Epidermal melanocyte (primary cell): ENCODE data around the gene IRGQ.

Experiments
- DNase-seq: peaks from one replicate; pipeline ENCODE4 v3.0.0; 2011; ENCODE audit warnings: low spot score; ENCODE audit not compliant: insufficient read length

The IRGQ gene

GRCh38 chr19:43545276-43545675 lies 50.7 kb downstream of the IRGQ start:
- no peak for DNase-seq

GRCh38 chr19:43544077-43544476 lies 51.9 kb downstream of the IRGQ start:
- no peak for DNase-seq

GRCh38 chr19:43541920-43542650 lies 53.8 kb downstream of the IRGQ start:
- DNase-seq: no peak

DNA sequence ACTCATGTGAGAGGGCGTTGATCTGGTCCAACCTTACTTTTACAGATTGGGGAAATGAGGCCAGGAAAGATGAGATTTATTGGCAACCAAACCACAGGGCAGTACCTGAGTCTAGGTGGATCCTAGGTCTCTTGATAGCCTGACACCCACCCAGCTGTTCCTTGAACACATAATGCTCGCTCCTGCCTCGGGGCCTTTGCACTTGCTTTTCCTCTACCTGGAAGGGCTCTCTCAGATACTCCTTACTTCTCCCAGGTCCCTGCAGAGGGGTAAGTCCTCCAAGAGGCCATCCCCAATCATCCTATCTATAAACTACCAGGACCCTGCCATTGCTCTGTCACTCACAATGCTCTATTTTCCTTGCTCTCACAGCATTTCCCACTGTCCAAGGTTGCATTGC lies 55.6 kb downstream of the IRGQ start:
- no peak for DNase-seq

DNA sequence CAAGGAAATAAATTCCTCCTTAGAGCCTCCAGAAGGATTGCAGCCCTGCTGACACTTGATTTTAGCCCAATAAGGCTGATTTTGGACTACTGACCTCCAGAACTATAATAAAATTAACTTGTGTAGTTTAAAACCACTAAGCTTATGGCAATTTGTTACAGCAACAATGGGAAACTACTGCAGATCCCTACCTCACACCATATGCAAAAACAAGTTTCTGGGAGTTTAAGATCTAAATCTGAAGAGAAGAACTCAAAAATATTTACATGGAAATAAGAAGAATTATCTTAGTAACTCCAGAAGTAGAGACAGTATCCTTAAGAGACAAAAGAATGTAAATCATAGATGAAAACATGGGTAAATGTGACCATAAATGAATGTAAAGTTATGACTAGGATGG lies 57.0 kb downstream of the IRGQ start:
- DNase-seq: no peak

DNA sequence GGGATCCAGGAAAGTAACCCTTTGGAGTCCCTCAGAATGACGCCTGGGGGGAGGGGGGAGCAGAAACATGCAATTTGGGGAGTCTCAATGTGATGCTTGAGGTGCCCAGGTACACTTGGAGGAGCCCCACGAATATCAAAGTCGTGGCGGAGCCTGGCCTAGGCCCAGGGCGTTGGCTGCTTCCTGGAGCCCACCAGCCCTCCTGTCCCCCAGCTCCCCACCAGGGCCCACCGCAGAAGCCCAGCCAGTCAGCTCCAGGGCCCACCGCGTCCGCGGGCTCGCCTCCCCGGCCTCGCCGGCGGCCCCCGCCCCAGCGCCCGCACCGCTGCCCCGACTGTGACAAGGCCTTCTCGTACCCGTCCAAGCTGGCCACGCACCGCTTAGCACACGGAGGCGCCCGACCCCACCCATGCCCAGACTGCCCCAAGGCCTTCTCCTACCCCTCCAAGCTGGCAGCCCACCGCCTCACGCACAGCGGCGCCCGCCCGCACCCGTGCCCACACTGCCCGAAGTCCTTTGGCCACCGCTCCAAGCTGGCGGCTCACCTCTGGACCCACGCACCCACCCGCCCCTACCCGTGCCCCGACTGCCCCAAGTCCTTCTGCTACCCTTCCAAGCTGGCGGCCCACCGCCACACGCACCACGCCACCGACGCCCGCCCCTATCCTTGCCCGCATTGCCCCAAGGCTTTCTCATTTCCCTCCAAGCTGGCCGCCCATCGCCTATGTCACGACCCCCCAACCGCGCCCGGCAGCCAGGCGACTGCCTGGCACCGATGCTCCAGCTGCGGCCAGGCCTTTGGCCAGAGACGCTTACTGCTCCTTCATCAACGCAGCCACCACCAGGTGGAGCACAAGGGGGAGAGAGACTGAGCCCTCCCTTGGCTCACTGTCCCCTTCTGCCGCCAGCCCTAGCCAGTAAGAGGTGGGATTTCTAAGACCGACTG lies 60.8 kb downstream of the IRGQ start:
- no peak for DNase-seq
